NCI-H2081 (cell line): ENCODE results near the gene POLR1A.
"Not testable (repeated sequence)": the region's sequence is repeated elsewhere in the genome, so short reads cannot be mapped to it uniquely, and the experiment has no call there.

Source experiments
- DNase-seq, 2 experiments: peaks; one replicate each; lab custom pipeline; 2025; lab: John Stamatoyannopoulos, UW

The POLR1A gene

DNA sequence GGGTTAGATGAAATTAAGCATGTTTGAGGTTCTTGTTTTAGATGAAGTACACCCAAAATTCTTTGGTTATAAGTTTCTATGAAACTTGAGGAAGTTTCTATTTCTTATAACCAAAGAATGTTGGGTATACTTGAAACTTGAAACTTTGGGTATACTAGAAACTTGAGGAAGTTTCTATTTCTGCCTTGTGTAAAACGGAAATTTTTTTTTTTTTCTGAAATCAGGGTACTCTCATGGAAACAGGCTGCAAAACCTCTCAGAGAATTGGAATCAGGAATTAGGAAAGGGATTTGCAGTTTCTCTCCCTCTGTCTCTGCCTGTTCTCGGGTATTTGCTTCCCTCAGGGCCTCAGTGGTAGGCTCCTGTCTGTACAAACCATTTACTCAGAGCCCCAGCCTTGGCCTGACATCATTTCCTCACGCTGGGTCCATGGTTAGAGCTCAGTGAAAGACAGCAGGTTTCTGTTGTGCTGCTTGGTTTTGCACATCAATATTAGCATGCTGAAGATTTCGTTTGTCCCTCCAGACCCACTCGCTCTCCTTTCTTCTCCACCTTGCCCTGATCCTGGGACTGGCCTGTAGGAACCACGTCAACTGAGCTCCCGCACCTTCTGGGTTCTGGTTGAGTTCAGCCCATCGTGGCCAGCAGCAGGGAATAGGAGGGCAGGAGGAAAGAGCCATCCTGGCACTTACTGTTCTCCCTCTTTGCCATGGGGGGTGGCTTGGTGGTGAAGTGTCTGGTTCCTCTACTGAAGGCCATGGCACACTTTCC is 106.4 kb downstream of the POLR1A start:
- no peak for DNase-seq

- no peak for DNase-seq
Observed at GRCh38 chr2:85998071-85998991, 107.4 kb downstream of the POLR1A start.

GRCh38 chr2:85997017-85997970 is 108.4 kb downstream of the POLR1A start:
- no peak for DNase-seq

DNA sequence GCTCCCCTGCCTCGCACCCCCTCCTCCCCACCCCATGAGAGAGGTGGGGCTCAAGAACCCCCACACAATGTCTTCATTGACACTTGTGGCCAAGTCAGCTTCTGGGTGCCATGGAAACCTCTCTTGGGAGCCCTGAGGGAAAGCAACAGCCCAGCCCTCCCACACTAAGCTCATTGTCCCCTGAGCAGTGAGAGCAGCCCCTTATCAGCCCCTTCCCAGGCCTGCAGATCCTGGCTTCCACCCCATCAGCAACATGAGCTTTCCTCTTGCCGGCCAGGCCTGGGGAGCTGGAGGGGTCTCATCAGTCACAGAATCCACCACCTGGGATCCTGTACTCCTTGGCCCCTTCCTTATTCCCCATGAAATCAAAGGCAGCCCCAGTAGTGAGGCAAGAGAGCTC is 109.1 kb downstream of the POLR1A start:
- DNase-seq: no peak

- no peak for DNase-seq
Observed at GRCh38 chr2:85995648-85996529, 109.8 kb downstream of the POLR1A start.

- DNase-seq: no peak
Observed at GRCh38 chr2:85994897-85995647, 110.6 kb downstream of the POLR1A start.

- no peak for DNase-seq
Observed at GRCh38 chr2:85994421-85994777, 111.3 kb downstream of the POLR1A start.

DNA sequence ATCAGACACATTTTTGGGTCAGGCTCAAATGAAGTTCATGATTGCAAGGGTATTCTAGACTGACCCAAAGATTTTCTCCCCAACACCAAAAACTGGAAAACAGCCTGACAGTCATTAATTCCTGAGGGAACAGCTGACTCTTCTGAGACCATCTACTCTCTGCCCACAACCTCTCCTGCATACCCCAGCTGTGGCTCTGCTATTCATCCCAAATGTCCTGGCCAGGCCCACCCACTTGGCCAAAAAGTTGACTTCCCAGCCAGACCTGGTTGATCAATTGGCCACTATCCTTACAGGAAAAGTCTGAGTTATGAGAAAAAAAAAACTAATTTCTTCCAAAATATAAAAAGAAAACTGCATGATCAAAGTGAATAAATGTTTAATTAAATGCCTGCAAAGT is 113.1 kb downstream of the POLR1A start:
- DNase-seq: no peak

GRCh38 chr2:85992053-85992452 is 113.6 kb downstream of the POLR1A start:
- DNase-seq: not testable (repeated sequence)

GRCh38 chr2:85990084-85990483 is 115.6 kb downstream of the POLR1A start:
- DNase-seq: no peak

DNA sequence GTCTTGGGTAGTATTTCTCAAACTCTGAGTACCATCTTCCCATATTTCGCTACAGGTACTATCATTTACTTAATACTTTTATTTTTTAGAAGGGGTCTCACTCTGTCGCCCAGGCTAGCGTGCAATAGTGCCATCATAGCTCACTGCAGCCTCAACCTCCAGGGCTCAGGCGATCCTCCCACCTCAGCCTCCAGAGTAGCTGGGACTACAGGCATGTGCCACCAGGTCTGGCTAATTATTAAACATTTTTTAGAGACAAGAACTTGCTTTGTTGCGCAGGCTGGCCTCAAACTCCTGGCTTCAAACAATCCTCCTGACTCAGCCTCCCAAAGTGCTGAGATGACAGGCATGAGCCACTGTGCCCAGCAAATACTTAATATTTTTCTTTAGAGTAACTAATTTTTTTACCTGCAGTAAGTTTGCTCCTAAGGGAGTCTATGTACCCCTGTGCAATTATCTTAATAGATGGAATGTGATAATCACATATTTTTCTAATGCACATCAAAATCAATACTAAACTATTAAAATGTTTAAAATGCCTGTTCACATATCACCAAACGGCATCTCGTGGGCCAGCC is 116.3 kb downstream of the POLR1A start:
- DNase-seq: no peak

- DNase-seq: no peak
Observed at GRCh38 chr2:85988914-85989270, 116.8 kb downstream of the POLR1A start.

- no peak for DNase-seq
Observed at GRCh38 chr2:85988175-85988913, 117.3 kb downstream of the POLR1A start.

GRCh38 chr2:85987266-85988174 is 118.2 kb downstream of the POLR1A start:
- no peak for DNase-seq

- no peak for DNase-seq
Observed at GRCh38 chr2:85986121-85986520, 119.6 kb downstream of the POLR1A start.

DNA sequence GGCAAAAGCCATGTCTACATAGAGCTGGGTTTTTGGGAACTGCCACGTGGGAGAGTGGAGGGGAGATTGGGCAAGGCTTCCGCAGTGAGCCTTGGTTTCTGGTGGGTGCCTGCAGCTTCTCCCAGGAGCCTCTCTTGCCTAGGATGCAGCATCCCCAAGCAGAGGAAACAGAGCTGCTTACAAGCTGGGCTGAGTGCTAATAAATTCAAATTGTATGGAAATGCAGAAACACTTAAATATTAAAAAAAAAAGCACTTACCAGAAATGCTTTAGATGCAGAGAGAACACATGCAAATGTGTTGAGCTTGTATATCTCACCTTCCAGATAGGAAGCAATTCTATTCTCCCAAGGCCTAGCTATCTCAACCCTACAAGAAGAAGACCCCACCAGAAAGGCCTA is 120.9 kb downstream of the POLR1A start:
- no peak for DNase-seq

DNA sequence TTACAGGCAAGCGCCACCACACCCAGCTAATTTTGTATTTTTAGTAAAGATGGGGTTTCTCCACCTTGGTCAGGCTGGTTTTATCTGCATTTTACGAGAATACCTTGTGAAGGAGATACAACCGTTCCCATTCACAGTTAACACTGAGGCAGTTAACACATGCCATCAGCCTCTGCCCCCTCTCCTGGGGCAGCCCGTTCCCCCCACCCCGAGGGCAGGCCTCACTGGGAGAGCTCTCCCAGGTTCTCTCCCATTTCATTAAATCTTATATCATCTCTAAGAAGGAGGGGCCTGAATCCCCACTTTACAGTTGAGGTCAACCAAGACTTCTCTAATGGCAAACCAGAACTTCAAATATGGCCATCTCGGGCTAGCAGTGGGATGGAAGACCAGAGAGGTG is 121.9 kb downstream of the POLR1A start:
- no peak for DNase-seq

DNA sequence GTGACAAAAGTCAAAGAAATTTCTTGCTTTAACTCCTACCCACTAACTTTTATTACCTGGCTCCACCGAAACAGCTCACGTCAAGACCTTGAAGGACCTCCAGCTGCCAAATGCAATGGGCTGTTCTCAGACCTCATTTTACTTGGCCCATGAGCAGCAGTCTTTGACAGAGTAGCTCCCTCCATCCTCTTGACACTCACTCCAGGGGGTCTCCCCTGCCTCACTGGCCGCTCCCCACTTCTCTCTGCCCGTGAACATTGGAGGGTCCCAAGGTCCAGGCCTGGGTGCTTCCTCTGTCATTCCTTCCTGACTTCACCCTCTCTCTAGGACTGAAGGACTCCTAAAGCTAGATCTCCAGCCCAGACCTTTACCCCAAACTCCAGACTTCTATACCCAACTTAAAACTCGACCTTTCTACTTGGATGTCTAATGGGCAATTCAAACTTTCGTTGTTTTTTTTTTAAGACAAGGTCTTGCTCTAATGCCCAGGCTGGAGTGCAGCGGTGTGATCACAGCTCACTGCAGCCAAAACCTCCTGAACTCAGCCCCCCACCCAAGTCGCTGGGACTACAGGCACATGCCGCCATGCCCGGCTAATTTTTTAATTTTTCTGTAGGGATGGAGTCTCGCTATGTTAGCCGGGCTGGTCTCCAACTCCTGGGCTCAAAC is 124.0 kb downstream of the POLR1A start:
- DNase-seq: no peak
